DND-41 (cell line): ENCODE data around the gene CR1L.
"Not testable (repeated sequence)": the region's sequence is repeated elsewhere in the genome, so short reads cannot be mapped to it uniquely, and the experiment has no call there.

ENCODE experiments used
- ATAC-seq: fragments of 200-7000 bp; cut with Tn5 transposase; 3 replicates; pipeline ENCODE4 v1.9.1; 2021; ENCODE audit warnings: low read depth; ENCODE audit not compliant: insufficient read depth
- DNase-seq: peaks from one replicate; pipeline ENCODE4 v3.0.0-alpha.2; 2020
- H2AFZ ChIP-seq: 2 replicates; pipeline ENCODE4 v1.6.0; 2012; ENCODE audit warnings: low read depth, low read length
- H3K27ac ChIP-seq: 2 replicates; pipeline ENCODE4 v1.5.1; 2012; ENCODE audit warnings: low read length, inconsistent platforms
- H3K27me3 ChIP-seq: fragments of 200-600 bp; sonication (generic); 2 replicates; pipeline ENCODE4 v1.6.0; 2012; ENCODE audit warnings: low read length, mild to moderate bottlenecking, inconsistent platforms; ENCODE audit not compliant: insufficient read depth, poor library complexity
- H3K36me3 ChIP-seq: 2 replicates; pipeline ENCODE4 v1.5.1; 2012; ENCODE audit warnings: low read length, inconsistent platforms; ENCODE audit not compliant: insufficient read depth
- H3K4me1 ChIP-seq: 2 replicates; pipeline ENCODE4 v1.5.1; 2012; ENCODE audit warnings: mild to moderate bottlenecking, low read length; ENCODE audit not compliant: insufficient read depth
- H3K4me2 ChIP-seq: 2 replicates; pipeline ENCODE4 v1.6.0; 2012; ENCODE audit warnings: mild to moderate bottlenecking, moderate library complexity, low read length, inconsistent platforms; ENCODE audit not compliant: insufficient read depth
- H3K4me3 ChIP-seq, 2 experiments: fragments of 200-600 bp in 1 of 2; shearing (Covaris generic) in 1 of 2; 2 replicates each; pipeline ENCODE4 v1.5.1; 2012 to 2016; ENCODE audit warnings: inconsistent platforms in 2 of 2, low read length in 2 of 2, mild to moderate bottlenecking in 2 of 2, low read depth in 1 of 2, moderate library complexity in 1 of 2
- H3K79me2 ChIP-seq: 2 replicates; pipeline ENCODE4 v1.6.0; 2012; ENCODE audit warnings: low read length, inconsistent platforms; ENCODE audit not compliant: insufficient read depth
- H3K9ac ChIP-seq: 2 replicates; pipeline ENCODE4 v1.6.0; 2012; ENCODE audit warnings: low read depth, mild to moderate bottlenecking, inconsistent platforms, low read length, moderate library complexity
- H3K9me3 ChIP-seq: 2 replicates; pipeline ENCODE4 v1.5.1; 2012; ENCODE audit warnings: low read length, moderate library complexity, mild to moderate bottlenecking, inconsistent platforms; ENCODE audit not compliant: insufficient read depth, severe bottlenecking
- H4K20me1 ChIP-seq: 2 replicates; pipeline ENCODE4 v1.6.0; 2012; ENCODE audit warnings: low read length; ENCODE audit not compliant: insufficient read depth
- CTCF ChIP-seq: IDR thresholded peaks from 2 replicates; pipeline ENCODE4 v1.5.1; 2012; ENCODE audit warnings: borderline replicate concordance, low read length, moderate library complexity, mild to moderate bottlenecking; ENCODE audit not compliant: poor library complexity, severe bottlenecking; ENCODE audit errors: extremely low read depth
- EZH2 ChIP-seq: IDR thresholded peaks from 3 replicates; pipeline ENCODE4 v1.6.1; 2012; ENCODE audit warnings: borderline replicate concordance, low read depth, mild to moderate bottlenecking, moderate library complexity, low read length, inconsistent platforms; ENCODE audit not compliant: severe bottlenecking

CR1L gene

GRCh38 chr1:207698822-207699483, 54.0 kb downstream of the CR1L start:
- Histone ChIP-seq H3K36me3 (no peaks in the 10 kb centered on the region), H3K79me2 (no peaks in the 10 kb centered on the region), H3K4me3 (no peak overlapping the region), H3K4me1 (no peaks in the 10 kb centered on the region), H3K9me3 (no peaks in the 10 kb centered on the region), H3K4me2 (no peak overlapping the region), H3K27ac (no peak overlapping the region), H3K27me3 (peaks cover under 1% of the 10 kb centered on the region), H3K9ac (no peak overlapping the region), H2AFZ (no peak overlapping the region), H4K20me1 (no peaks in the 10 kb centered on the region)
- ATAC-seq (peak; percentile 82), DNase-seq (peak; percentile 50)
- TF ChIP-seq CTCF (peak; percentile 71), EZH2 (no peak)

- TF ChIP-seq CTCF, result no peak
- no peak for TF ChIP-seq EZH2
- H3K9me3 ChIP-seq, result no peaks in the 10 kb centered on the region
- H3K4me1 ChIP-seq, result no peaks in the 10 kb centered on the region
- no peaks in the 10 kb centered on the region for H4K20me1 ChIP-seq
- H2AFZ ChIP-seq, result no peak overlapping the region
- H3K4me3 ChIP-seq, result no peak overlapping the region
- no peak overlapping the region for H3K27ac ChIP-seq
- no peak overlapping the region for H3K9ac ChIP-seq
- H3K79me2 ChIP-seq, result no peaks in the 10 kb centered on the region
- ATAC-seq (no peak), DNase-seq (no peak)
- no peaks in the 10 kb centered on the region for H3K36me3 ChIP-seq
- peaks cover 6% of the 10 kb centered on the region for H3K27me3 ChIP-seq
- H3K4me2 ChIP-seq, result no peak overlapping the region
Observed at GRCh38 chr1:207702317-207702716, 57.4 kb downstream of the CR1L start.

- DNase-seq (no peak), ATAC-seq (no peak)
- no peaks in the 10 kb centered on the region for H3K79me2 ChIP-seq
- H3K27ac ChIP-seq, result no peak overlapping the region
- no peaks in the 10 kb centered on the region for H3K4me1 ChIP-seq
- no peaks in the 10 kb centered on the region for H4K20me1 ChIP-seq
- no peaks in the 10 kb centered on the region for H3K36me3 ChIP-seq
- H3K4me3 ChIP-seq, result no peak overlapping the region
- H3K9ac ChIP-seq, result no peak overlapping the region
- H3K9me3 ChIP-seq, result no peaks in the 10 kb centered on the region
- TF ChIP-seq CTCF (no peak), EZH2 (no peak)
- H2AFZ ChIP-seq, result no peak overlapping the region
- no peak overlapping the region for H3K4me2 ChIP-seq
- H3K27me3 ChIP-seq, result peaks cover 6% of the 10 kb centered on the region
Observed at GRCh38 chr1:207703712-207704111, 58.8 kb downstream of the CR1L start.

- H3K9me3 ChIP-seq, DNase-seq, H3K27ac ChIP-seq, H3K4me1 ChIP-seq, H3K4me2 ChIP-seq, H2AFZ ChIP-seq, H3K36me3 ChIP-seq, H4K20me1 ChIP-seq, H3K9ac ChIP-seq, H3K79me2 ChIP-seq, H3K27me3 ChIP-seq, ATAC-seq, H3K4me3 ChIP-seq: not testable (repeated sequence)
Observed at GRCh38 chr1:207708004-207708403, 63.1 kb downstream of the CR1L start.
